ENCODE results near the gene OPCML.

Gene OPCML

DNA sequence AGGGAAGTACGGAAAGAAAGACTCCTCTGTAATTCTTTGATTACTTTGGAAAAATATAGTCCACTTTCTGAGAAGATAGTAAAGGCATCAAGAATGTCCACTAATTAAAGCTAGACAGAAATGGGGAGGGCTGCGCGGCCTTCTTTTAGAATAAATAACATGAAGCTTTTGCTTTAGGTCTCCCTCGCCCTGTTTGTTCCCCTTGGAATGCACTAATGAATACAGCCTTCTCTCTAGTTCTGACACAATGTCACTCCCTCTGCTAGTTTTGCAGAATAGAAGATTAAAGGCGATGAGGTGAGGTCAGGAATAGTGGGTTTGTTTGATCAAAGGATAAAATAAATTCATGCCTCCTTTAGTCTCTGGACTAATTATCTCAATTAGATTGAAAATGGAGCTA, 543.9 kb downstream of the OPCML start:
- DNase-seq = no peak

GRCh38 chr11:132987936-132988335, 544.4 kb downstream of the OPCML start:
- no peak for DNase-seq

- DNase-seq = no peak
Observed at GRCh38 chr11:132983641-132983978, 548.7 kb downstream of the OPCML start.

- DNase-seq = no peak
Observed at GRCh38 chr11:132982772-132983640, 549.3 kb downstream of the OPCML start.

DNA sequence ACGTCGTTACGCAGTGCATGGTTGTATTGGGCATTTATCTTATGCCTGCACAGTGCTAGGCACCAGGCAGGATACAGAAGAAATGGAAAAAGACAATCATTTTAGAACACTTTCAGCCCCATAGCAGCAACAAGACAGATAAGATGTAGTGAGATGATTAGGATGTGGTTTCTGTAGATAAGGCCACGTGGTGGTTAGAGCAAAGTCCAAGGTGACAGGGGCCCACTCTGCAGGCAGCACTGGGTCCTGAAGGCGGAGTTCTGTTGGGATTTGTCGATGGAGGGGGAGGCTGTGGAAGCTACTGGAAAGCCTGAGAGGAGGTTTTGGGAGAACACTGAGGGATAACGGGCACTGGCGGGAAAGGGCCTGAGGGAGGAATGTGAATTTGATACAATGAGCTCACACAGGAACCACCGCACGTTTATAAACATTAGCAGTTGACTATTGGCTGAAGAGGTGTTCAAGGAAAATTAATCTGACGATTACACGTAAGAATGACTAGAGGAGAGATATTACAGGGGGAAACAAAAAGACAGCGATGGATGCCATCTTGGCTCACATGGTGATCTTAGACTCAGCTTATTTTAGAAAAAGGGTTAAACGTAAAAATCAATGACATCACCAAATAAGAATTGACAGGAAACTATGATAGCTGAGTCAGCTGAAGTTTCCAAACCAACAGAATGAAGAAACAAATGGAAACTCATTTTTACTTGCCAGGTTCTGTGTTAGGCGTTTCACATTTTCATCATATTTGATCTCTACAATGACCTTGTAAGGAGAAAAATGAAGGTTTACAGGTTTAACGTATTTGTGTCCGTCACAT, 551.0 kb downstream of the OPCML start:
- DNase-seq = no peak

DNA sequence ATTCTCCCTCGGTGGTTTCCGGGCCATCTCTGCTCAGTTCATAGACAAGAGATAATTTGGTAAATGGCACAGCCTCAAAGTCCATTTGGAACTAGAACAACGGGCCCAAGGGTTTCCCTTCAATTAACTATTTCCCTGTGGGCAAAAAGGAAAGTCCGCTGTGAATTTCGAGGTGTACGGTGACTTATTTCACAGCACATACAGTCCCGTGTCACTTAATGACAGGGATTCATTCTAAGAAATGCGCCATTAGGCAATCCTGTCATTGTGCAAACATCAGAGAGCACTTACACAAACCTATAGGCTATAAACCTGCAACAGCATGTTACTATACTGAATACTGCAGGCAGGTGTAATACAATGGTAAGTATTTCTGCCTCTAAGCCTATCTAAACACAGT, 551.6 kb downstream of the OPCML start:
- no peak for DNase-seq

DNA sequence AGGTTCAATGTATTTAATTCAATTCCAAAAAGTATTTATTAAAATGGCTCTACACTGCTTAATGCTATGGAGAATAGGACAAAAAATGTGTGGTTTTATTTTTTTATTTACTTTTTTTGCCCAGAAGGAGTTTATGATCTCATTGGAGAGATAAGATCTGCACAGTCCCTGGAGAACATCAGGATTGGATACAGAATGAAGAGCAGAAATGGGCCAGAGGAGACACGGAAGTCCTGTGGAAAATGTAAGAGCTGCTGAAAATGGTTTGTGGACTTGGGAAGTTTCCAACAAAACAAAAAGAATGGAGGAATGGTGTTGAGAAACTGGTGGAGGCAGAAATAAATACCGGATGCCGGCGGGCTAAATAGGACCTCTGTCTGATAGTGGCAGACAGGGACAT, 554.6 kb downstream of the OPCML start:
- no peak for DNase-seq

DNA sequence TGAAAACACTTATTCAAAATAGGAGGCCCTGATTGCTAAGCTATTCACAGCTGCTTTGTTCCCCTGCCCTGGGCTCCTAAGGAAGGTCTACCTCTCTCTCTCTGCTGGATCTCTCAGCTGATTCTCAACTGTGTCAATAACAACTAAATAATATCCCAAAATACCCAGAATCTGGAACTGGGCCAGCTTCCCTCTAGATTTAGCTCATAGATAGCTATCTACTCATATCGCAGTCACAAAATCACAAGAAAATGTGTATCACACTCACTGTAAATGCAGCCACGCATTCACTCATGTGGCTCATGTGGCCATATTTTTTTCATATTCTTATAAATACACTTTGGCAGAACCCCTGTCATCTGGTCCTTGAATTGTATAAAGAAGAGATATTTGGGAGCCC, 555.1 kb downstream of the OPCML start:
- DNase-seq = no peak

GRCh38 chr11:132976115-132976514, 556.2 kb downstream of the OPCML start:
- DNase-seq = no peak

DNA sequence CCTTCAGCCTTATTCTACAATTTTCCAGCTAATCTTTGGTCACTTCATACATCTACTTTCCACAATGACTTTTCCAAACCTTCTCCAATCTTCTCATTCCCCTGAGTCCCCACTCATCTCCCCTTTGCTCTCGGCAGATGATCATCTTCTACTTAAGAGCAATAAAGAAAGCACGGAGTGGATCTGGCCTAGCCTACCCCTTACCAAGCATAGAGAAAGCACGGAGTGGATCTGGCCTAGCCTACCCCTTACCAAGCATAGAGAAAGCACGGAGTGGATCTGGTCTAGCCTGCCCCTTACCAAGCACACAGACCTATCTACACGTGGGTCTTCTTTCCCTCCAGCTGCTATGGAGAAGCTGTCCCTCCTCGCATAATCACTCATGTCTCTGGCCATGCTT, 558.6 kb downstream of the OPCML start:
- no peak for DNase-seq

DNA sequence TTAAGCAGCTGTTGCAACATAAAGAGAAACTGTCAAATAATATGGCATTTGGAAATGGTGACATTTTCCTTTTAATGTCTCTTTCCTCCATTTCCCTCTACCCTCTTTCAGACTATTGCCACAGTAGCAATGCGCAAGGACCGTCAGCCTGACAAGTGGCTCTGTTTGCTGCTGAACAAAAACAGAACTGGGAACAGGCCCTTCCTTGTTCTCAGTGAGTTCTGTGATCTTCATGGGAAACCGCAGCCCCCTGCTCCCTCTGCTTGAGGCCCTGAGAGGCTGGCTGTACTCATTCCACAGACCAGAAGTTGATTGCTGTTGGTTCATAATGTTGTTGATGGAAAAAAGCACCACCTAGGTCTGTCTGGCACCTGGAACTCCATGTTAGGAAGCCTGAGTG, 559.7 kb downstream of the OPCML start:
- DNase-seq = peak in 42 of 56 donors; percentile 19 to 82 (median 54)

DNA sequence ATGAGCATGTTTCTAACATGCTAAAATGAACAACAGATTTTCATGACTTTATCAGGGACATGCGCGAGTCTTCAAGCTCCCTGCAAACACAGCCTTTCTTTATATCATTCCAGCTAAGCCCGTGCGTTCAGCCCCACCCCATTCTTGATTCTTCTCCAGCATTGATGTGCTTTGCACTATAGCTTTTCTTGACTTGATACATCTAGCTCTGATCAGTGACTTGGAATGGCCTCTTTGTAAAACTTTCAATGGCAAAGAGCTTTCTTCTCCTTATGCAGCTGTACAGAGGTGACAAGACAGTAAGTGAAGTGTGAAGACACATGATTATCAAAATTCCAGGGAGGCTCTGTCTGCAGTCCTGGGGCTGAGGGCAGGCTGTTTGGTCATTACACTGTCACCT, 561.0 kb downstream of the OPCML start:
- DNase-seq = no peak

- DNase-seq = no peak
Observed at GRCh38 chr11:132969892-132970291, 562.4 kb downstream of the OPCML start.

DNA sequence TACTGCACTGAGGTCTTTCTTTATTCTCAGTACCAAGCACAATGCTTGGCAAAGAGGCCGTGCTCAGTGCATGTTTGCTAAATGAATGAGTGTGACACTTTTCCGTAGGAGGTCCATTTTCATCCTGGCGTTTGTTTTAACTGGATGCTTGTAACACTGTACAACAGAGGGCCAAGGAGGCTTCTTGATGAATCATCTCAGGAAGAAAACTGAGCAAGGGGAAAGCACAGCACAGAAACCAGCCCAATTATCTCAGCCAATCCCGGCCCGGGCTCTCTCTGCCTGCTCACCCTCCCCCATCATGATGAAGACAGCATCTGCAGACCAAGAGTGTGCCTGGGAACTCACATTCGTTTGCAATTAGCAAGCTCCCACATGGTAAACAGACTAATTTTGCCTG, 570.3 kb downstream of the OPCML start:
- DNase-seq = peak in 39 of 56 donors; percentile 18 to 82 (median 47)

GRCh38 chr11:132961453-132961852, 570.8 kb downstream of the OPCML start:
- no peak for DNase-seq

- peak in 16 of 56 donors; percentile 8 to 71 (median 24) for DNase-seq
Observed at GRCh38 chr11:132960273-132961078, 571.8 kb downstream of the OPCML start.

DNA sequence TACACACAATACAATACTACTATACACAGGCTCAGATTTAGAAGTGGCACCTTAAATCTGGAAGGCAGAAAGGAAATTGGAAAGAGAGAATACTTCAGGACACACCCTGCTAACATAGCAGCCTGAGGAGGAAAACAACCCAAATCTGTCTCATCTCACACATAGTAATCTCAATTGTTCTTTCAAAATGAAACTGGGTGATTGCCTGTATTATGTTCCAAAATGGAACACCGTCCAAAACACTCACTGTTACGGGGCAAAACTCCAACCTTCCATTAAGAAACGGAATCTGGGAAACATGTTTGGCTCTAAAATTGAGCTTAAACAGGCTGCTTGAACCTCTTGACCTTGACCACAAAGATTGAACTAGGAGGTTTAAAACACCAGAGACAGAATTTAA, 572.6 kb downstream of the OPCML start:
- DNase-seq = no peak

- no peak for DNase-seq
Observed at GRCh38 chr11:132957881-132958280, 574.4 kb downstream of the OPCML start.

GRCh38 chr11:132948252-132948651, 584.0 kb downstream of the OPCML start:
- no peak for DNase-seq

- DNase-seq = peak in 1 of 56 donors; percentile 14
Observed at GRCh38 chr11:132944569-132944944, 587.7 kb downstream of the OPCML start.

GRCh38 chr11:132943706-132944568, 588.4 kb downstream of the OPCML start:
- DNase-seq = peak in 19 of 56 donors; percentile 6 to 58 (median 21)
